KOPT-K1 (cell line): ENCODE data around the gene TUBGCP3.

Experiments
- H3K27ac ChIP-seq: fragments of 200-600 bp; sonication (generic); 2 replicates; pipeline ENCODE4 v1.5.1; 2016; ENCODE audit warnings: antibody characterized with exemption, mild to moderate bottlenecking, low read depth, low read length; ENCODE audit not compliant: poor library complexity, severe bottlenecking
- H3K36me3 ChIP-seq: fragments of 200-600 bp; sonication (generic); 2 replicates; pipeline ENCODE4 v1.5.1; 2017; ENCODE audit warnings: antibody characterized with exemption, mild to moderate bottlenecking, low read length, moderate library complexity; ENCODE audit not compliant: insufficient read depth
- H3K9me3 ChIP-seq: fragments of 200-600 bp; sonication (generic); 2 replicates; pipeline ENCODE4 v1.5.1; 2017; ENCODE audit warnings: antibody characterized with exemption, low read length, mild to moderate bottlenecking; ENCODE audit not compliant: insufficient read depth, poor library complexity, severe bottlenecking

Gene TUBGCP3

DNA sequence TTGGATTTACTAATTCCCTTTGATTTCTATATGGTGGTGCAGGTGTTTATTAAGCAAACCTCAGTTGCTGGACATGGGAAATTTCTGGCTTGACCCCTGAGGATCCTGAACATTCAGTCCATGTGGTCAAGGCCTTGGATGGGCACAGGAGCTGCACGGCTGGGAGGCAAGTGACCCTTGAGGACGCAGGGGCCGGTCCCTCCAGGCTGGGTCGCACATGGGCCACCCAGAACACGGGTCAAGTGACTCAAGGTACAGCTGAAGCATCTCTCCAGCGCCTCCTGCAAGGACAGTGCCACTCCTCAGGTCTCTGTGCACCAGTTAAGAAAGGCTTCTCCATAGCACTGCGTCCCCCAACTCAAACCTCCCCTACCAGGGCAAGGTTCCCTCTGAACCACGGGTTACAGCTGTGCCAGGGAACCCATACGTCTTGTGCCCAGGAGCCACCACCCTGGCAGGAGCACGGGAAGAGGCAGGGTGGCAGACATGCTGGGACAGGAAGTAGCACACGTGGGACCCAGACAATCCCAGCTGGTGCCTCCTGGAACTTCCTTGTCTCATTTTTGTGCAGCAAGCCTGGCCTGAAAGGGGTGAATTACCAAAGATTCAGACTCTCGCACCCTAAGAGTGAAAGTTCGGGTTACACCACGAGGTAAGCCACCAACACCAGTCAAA, 118.7 kb downstream of the TUBGCP3 start:
- Histone ChIP-seq H3K9me3 (no peaks in the 10 kb centered on the region), H3K36me3 (no peaks in the 10 kb centered on the region), H3K27ac (no peak overlapping the region)

- no peaks in the 10 kb centered on the region for H3K9me3 ChIP-seq
- H3K27ac ChIP-seq: no peak overlapping the region
- H3K36me3 ChIP-seq: no peaks in the 10 kb centered on the region
Measured at GRCh38 chr13:112468069-112468468, 119.9 kb downstream of the TUBGCP3 start.

- H3K36me3 ChIP-seq: no peaks in the 10 kb centered on the region
- no peak overlapping the region for H3K27ac ChIP-seq
- no peaks in the 10 kb centered on the region for H3K9me3 ChIP-seq
Measured at GRCh38 chr13:112467236-112467635, 120.7 kb downstream of the TUBGCP3 start.

DNA sequence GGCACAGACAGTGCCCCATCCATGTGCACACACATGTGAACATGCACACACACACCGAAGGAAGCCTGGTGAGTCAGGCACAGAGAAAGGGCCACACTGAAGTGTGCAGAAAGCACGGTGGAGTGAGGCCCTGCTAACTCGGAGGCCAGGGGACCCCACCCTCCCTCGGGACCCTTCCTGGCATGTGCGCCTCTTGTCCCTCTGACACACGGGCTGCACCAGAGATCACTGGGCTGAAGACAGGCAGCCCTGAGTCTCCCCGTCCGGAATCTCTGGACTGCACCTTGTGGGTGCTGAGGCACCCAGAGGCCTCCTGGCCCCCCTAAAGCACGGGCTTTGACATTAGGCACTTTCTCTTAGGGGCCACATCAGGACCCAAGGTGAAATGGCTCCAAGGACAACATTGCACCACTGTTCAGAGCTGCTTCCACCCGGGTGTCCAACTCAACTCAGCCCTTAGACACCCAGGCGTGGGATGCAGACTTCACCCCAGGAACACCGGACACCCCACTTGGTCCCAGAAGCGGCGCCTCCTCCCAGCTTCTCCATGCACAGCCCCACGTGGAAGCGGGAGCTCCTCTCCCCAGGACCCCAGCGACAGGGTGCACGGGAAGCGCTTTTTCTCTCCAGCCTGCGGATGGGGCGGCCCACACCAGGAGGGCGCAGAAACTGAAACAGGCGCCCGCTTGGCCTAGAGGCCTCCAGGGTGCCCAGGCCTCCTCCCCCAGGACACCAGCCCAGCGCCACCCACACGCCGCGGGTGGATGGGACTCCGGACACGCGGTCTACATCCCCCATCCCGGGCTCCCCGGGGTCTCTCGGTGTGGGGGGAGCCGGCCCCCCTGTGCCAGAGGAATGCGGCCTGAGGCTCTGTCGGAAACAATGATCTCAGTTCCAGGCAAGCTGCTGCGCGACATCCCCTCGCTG, 121.6 kb downstream of the TUBGCP3 start:
- Histone ChIP-seq H3K36me3 (no peaks in the 10 kb centered on the region), H3K9me3 (no peaks in the 10 kb centered on the region), H3K27ac (no peak overlapping the region)

DNA sequence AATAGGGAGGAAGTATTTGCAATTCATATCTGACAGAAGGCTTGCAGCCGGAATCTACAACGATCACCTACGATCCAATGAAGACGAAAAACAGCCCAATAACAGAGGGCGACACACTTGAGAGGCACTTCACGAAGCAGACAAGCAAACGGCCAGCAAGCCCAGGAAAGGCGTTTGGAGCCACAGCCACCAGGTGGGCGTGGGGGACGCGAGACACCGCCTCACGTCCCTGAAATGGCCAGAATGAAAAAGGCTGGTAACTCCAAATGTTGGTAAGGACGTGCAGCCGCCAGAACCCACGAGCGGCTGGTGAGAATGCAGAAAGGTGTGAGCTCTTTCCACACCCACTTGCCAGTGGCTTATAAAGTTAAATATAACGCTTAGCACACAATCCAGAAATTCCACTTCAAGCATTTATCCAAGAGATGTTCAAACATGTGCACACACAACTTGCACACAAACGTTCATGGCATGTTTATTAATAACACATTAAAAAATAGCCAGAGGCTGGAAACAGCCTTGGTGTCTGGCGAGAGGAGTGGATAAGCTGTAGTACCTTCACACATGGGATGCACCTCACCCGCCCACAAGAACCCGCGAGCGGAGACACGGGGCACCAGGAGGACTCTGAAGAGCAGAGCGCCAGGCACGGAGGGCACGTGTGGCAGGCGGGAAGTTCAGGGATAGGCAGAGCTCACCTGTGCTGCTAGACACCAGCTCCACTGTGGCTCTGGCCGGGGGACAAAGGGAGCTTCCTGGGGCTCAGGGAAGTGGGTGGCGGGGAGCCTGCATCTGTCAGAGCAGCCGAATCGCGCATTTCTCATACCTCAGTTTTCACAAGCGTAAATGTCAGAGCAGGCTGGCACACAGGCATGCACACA, 122.5 kb downstream of the TUBGCP3 start:
- no peaks in the 10 kb centered on the region for H3K36me3 ChIP-seq
- H3K27ac ChIP-seq: no peak overlapping the region
- no peaks in the 10 kb centered on the region for H3K9me3 ChIP-seq

DNA sequence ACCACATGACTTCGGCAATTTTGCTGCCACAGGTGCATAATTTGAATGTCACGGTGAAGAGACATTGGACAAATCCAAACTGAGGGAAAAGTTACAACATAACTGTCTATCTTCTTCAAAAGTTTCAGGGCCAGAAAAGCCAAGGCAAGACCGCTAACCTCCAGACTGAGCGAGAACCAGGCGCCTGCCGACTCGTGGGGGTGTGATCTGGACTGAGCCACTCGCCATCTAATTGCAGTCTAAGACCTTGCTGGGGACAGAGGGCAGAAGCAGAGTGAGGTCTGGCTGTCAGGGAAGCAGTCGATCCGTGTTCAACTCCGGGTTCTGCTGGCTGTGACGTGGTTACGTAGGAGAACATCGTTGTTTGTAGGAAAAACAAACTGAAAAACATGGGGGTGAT, 123.2 kb downstream of the TUBGCP3 start:
- Histone ChIP-seq H3K27ac (no peak overlapping the region), H3K9me3 (no peaks in the 10 kb centered on the region), H3K36me3 (no peaks in the 10 kb centered on the region)

- Histone ChIP-seq H3K36me3 (no peaks in the 10 kb centered on the region), H3K9me3 (no peaks in the 10 kb centered on the region), H3K27ac (no peak overlapping the region)
Measured at GRCh38 chr13:112462408-112462807, 125.5 kb downstream of the TUBGCP3 start.

GRCh38 chr13:112457485-112457884, 130.5 kb downstream of the TUBGCP3 start:
- H3K36me3 ChIP-seq: no peaks in the 10 kb centered on the region
- no peak overlapping the region for H3K27ac ChIP-seq
- no peaks in the 10 kb centered on the region for H3K9me3 ChIP-seq

DNA sequence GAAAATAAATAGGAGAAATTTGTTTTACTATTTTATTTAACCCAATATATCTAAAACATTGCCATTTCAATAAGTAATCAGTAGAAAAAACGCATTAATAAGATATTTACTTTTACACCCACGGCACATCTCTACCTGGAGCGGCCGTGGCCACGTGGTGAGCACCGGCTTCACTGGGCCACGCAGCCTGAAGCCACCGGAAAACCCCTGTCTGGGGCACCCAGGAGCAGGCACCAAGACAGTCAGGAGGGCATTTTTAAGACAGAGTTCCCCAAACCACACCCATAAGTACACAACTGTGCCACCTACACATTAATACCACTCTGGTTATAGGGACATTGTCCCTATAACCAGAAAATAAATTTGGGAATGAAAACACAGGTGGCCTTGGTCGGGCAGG, 130.9 kb downstream of the TUBGCP3 start:
- Histone ChIP-seq H3K27ac (no peak overlapping the region), H3K9me3 (no peaks in the 10 kb centered on the region), H3K36me3 (no peaks in the 10 kb centered on the region)

DNA sequence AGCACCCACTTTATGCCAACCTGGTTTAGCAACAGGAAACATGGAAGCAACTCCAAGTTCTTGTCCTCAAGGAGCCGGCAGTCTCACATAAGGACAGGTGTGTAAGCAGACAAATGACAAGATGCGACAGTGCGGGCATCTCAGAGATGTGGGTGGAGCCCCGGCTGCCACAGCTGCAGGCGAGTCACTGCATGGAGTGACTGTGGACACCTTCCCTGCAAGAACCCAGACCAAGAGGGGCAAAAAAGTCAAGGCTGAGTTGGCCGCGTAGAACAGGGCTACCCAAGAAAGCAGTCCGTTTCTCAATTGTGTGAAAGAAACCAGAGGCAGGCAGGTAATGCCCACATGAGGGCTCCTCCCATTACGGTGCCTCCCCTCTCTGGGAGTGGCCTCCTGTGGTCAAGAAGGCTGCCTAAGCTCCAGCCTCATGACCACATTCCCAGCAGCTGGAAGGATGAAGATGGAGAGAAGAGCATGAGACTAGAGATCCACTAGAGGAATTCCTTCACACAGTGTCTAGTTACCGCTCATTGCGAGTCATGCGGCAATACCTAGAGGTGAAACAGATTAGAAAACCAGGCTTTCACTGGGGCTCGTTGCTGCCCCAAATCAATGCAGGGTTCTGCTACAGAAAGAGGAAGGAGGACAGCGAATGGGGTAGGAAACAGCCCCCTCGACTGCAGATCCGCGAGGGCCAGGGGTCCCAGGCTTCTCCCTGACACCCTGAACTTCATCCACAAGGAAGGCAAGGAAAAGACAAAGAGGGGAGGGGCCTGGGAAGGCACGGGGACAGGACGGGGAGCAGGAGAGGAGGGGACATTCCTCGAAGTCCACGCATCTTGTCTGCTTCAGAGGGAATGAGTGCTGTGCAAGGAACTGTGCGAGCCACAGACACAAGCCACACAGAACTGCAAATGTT, 131.6 kb downstream of the TUBGCP3 start:
- H3K9me3 ChIP-seq: no peaks in the 10 kb centered on the region

GRCh38 chr13:112455476-112456059, 132.4 kb downstream of the TUBGCP3 start:
- H3K36me3 ChIP-seq: no peaks in the 10 kb centered on the region
- H3K9me3 ChIP-seq: no peaks in the 10 kb centered on the region
- no peak overlapping the region for H3K27ac ChIP-seq

More for the DNA sequence above, 131.6 kb downstream of the TUBGCP3 start:
- H3K27ac ChIP-seq: no peak overlapping the region
- no peaks in the 10 kb centered on the region for H3K36me3 ChIP-seq

- Histone ChIP-seq H3K36me3 (no peaks in the 10 kb centered on the region), H3K9me3 (no peaks in the 10 kb centered on the region), H3K27ac (no peak overlapping the region)
Measured at GRCh38 chr13:112454648-112455334, 133.2 kb downstream of the TUBGCP3 start.

- H3K9me3 ChIP-seq: no peaks in the 10 kb centered on the region
- H3K27ac ChIP-seq: no peak overlapping the region
- H3K36me3 ChIP-seq: no peaks in the 10 kb centered on the region
Measured at GRCh38 chr13:112453874-112454647, 133.9 kb downstream of the TUBGCP3 start.
